GM12878 (cell line): Measurements from ENCODE around the gene NEK10. TPM values are rescaled to one million over a fixed set of nuclear protein-coding genes. Genes with fewer than 3 reads are reported as not detected.

Experiments used
- ATAC-seq: fragments of 200-7000 bp; cut with Tn5 transposase; 3 replicates; pipeline ENCODE4 v1.9.1; 2020; ENCODE audit warnings: mild to moderate bottlenecking, moderate library complexity
- BruUV-seq: library from RNA; stranded (reverse); fragments of 400-500 nt; replicated peaks from 2 replicates; lab custom pipeline; 2021; lab: Mats Ljungman, UMichigan
- CTCF ChIA-PET: fragments of 300-600 bp; sonication (Branson Sonifier 250); formaldehyde crosslinking; extraction: SDS; loops from one replicate; lab custom pipeline; 2021; ENCODE audit warnings: inconsistent platforms; lab: Yijun Ruan, JAX
- POLR2A ChIA-PET: fragments of 350-600 bp; formaldehyde crosslinking; extraction: SDS; loops from one replicate; lab custom pipeline; 2021; ENCODE audit warnings: inconsistent platforms; lab: Charles Lee
- RAD21 ChIA-PET: fragments of 300-600 bp; sonication (Branson Sonifier 250); formaldehyde crosslinking; loops from one replicate; lab custom pipeline; 2023; ENCODE audit warnings: antibody characterized with exemption; ENCODE audit not compliant: unreplicated experiment; lab: Charles Lee
- SMC1A ChIA-PET: fragments of 300-600 bp; sonication (Branson Sonifier 250); formaldehyde crosslinking; loops from one replicate; lab custom pipeline; 2023; ENCODE audit not compliant: unreplicated experiment, uncharacterized antibody; lab: Charles Lee
- DNase-seq: peaks from one replicate; pipeline ENCODE4 v3.0.0-alpha.2; 2011; ENCODE audit warnings: low read depth, low spot score
- FAIRE-seq: peaks from 3 replicates; lab custom pipeline; 2011; peaks lifted over from hg19 to GRCh38; lab: Jason Lieb, UNC
- H2AFZ ChIP-seq: 2 replicates; pipeline ENCODE4 v1.6.0; 2011; ENCODE audit warnings: low read depth, low read length, control low read depth; ENCODE audit not compliant: control insufficient read depth
- H3K27ac ChIP-seq: 2 replicates; pipeline ENCODE4 v1.5.1; 2011; ENCODE audit warnings: control low read depth; ENCODE audit not compliant: control insufficient read depth, insufficient read depth
- H3K27me3 ChIP-seq, 2 experiments: replicated peaks in 1 of 2; 2 replicates each; pipeline versions ENCODE4 v1.6.0 to v1.6.1; 2011; ENCODE audit warnings: low read length in 1 of 2; ENCODE audit not compliant: control insufficient read depth in 2 of 2, insufficient read depth in 2 of 2
- H3K36me3 ChIP-seq, 2 experiments: 2 replicates each; pipeline ENCODE4 v1.5.1; 2011; ENCODE audit warnings: low read length in 1 of 2; ENCODE audit not compliant: control insufficient read depth in 2 of 2, insufficient read depth in 2 of 2
- H3K4me1 ChIP-seq: 2 replicates; pipeline ENCODE4 v1.6.1; 2011; ENCODE audit warnings: mild to moderate bottlenecking, low read length, moderate library complexity, mixed read lengths; ENCODE audit not compliant: control insufficient read depth, insufficient read depth
- H3K4me2 ChIP-seq: 2 replicates; pipeline ENCODE4 v1.6.0; 2011; ENCODE audit warnings: control low read depth; ENCODE audit not compliant: control insufficient read depth, insufficient read depth
- H3K4me3 ChIP-seq: fragments of 200-600 bp; sonication (generic); 2 replicates; pipeline ENCODE4 v1.5.1; 2016
- H3K79me2 ChIP-seq: 2 replicates; pipeline ENCODE4 v1.6.0; 2011; ENCODE audit warnings: low read length; ENCODE audit not compliant: control insufficient read depth, insufficient read depth
- H3K9ac ChIP-seq: 2 replicates; pipeline ENCODE4 v1.8.0; 2011; ENCODE audit warnings: low read length, control low read depth, mixed read lengths; ENCODE audit not compliant: control insufficient read depth, insufficient read depth
- H3K9me3 ChIP-seq: replicated peaks from 3 replicates; pipeline ENCODE4 v1.5.1; 2011; ENCODE audit warnings: mild to moderate bottlenecking, low read length; ENCODE audit not compliant: control insufficient read depth, insufficient read depth
- H4K20me1 ChIP-seq: 2 replicates; pipeline ENCODE4 v1.6.0; 2011; ENCODE audit not compliant: control insufficient read depth, insufficient read depth
- IKZF2 ChIP-seq, 2 experiments: fragments of 450-650 bp; IDR thresholded peaks; 2 replicates each; pipeline ENCODE4 v1.6.1; 2017; ENCODE audit warnings: mild to moderate bottlenecking in 2 of 2, moderate library complexity in 2 of 2
- RUNX3 ChIP-seq: IDR thresholded peaks from 2 replicates; pipeline ENCODE4 v1.6.1; 2012; ENCODE audit warnings: low read length, inconsistent platforms
- SPI1 ChIP-seq: IDR thresholded peaks from 2 replicates; pipeline ENCODE4 v1.6.1; 2011; ENCODE audit warnings: low read depth, mild to moderate bottlenecking, low read length, moderate library complexity, borderline replicate concordance; ENCODE audit not compliant: insufficient read depth
- SRF ChIP-seq, 2 experiments: IDR thresholded peaks; 2 replicates each; pipeline ENCODE4 v1.6.1; 2011; ENCODE audit warnings: low read depth in 2 of 2, low read length in 2 of 2, mild to moderate bottlenecking in 1 of 2, moderate library complexity in 1 of 2
- WGBS: methylation state at CpG from one replicate; pipeline ENCODE4 v1.1.6; 2016; ENCODE audit warnings: low lambda C conversion rate; ENCODE audit not compliant: insufficient replicate concordance, insufficient coverage; ENCODE audit errors: missing lambda C conversion rate; 5-methylcytosine and 5-hydroxymethylcytosine counted together
- in situ Hi-C: fragments of 300-500 bp; cut with MboI; formaldehyde crosslinking; loops from 9 replicates; pipeline ENCODE4 v1.14.3; 2018; ENCODE audit warnings: mixed read lengths
- intact Hi-C: fragments of 100-400 bp; cut with micrococcal nuclease; formaldehyde crosslinking; loops from one replicate; pipeline ENCODE4 v1.14.2; 2022; ENCODE audit not compliant: unreplicated experiment
- polyA plus RNA-seq, 11 experiments: library from polyadenylated mRNA; depleted of rRNA in 4 of 11; unstranded in 6 of 11; stranded (reverse) in 5 of 11; fragments of >200 nt; fragmentation: Nextera tagmentation in 4 of 11; fragmentation: Illumina TruSeq in 1 of 11; extraction: Ambion mirVana in 4 of 11; extraction: Trizol in 1 of 11; gene quantifications; 1 replicate in 1 of 11; 2 replicates in 10 of 11; pipeline versions ENCODE4 v1.2.1 to v1.2.3, GENCODE V29; 2011 to 2016; ENCODE audit warnings: inconsistent platforms in 2 of 11, missing spikeins in 2 of 11, low read depth in 1 of 11
- total RNA-seq, 4 experiments: library from RNA; depleted of rRNA in 3 of 4; stranded (reverse); fragments of >200 nt in 3 of 4; fragmentation: Illumina TruSeq in 1 of 4; extraction: Trizol in 1 of 4; gene quantifications; 2 replicates each; pipeline versions ENCODE4 v1.2.1 to v1.2.3, GENCODE V29; 2013 to 2021
- TF ChIP-seq, protein P1 (sequence below): fragments of 450-650 bp; IDR thresholded peaks from 2 replicates; pipeline ENCODE4 v1.6.1; 2016; ENCODE audit warnings: mild to moderate bottlenecking, moderate library complexity, borderline replicate concordance

Gene NEK10
- total and polyA plus RNA-seq, 10 of the 15 experiments (the other 5 are each of a cell fraction or from before 2014, with no cell fraction given), result 0.06 to 0.40 (median 0.16) TPM; not detected in 2

DNA sequence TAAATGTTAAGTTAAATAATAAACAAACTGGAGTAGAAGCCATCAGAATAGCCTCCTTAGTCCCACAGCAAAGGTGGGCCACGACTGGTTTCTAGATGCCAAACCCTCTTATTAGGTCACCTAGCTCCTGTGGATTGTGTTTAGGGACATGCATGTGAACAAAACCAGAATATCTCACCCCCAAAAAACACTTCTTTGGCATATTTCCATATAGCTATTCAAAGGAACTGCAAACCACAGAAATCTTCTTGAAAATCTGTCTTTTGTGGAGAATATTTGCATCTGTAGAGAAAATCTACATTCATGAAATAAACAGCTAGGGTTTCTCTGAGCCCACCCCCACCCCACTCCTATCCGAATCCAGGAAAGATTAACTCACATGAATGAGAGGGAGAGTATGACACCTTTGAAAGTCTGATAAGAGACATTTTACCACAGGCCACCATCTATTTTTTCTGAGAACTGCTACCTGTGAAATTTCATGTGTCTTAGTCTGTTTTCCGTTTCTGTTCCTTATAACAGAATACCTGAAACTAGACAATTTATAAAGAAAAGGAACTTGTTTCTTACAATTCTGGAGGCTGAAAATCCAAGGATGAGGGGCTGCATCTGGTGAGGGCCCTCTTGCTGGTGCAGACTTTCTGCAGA, 159.4 kb downstream of the NEK10 start:
- no peaks in the 10 kb centered on the region; a peak in 1 of 4 replicates for H3K27me3 ChIP-seq
- no peaks in the 10 kb centered on the region for H3K9me3 ChIP-seq
- H3K9ac ChIP-seq, result no peak overlapping the region
- in situ Hi-C loops (no loop called here), intact Hi-C loops (no loop called here)
- ChIA-PET RAD21 (no interaction called here), SMC1A (interaction anchor here (1.0 to 1.1 kb wide), 2 partner anchors 44 to 75 kb away, joined by 3 read pairs; no protein-coding TSS in a partner anchor), POLR2A (no interaction called here), CTCF (interaction anchor here (1.2 kb wide), 1 partner anchor 76 kb away, joined by 3 read pairs; no protein-coding TSS in a partner anchor)
- peak overlapping the region; percentile 25; the same call in 1 of the 2 replicates for H3K4me2 ChIP-seq
- H4K20me1 ChIP-seq, result no peaks in the 10 kb centered on the region
- no peaks in the 10 kb centered on the region for H3K36me3 ChIP-seq
- ATAC-seq, result peak; percentile 41
- no peaks in the 10 kb centered on the region for H3K79me2 ChIP-seq
- FAIRE-seq, result no peak
- WGBS, result 18% methylated on average over 3 of the region's 3 CpGs
- H2AFZ ChIP-seq, result no peak overlapping the region
- H3K27ac ChIP-seq, result no peak overlapping the region; the same call in 1 of the 2 replicates
- TF ChIP-seq IKZF2 (IDR thresholded peaks at IDR 0.05) (peak in 1 of 2 experiments; percentile 18; a peak in 2 of 4 replicates), RUNX3 (peak; percentile 19; the same call in 1 of the 2 replicates), SPI1 (0 out of 2 replicates have a peak, but pooled peaks have one; percentile 12), SRF (IDR thresholded peaks at IDR 0.05; ENCODE audit: low read depth in 2 of 2, low read length in 2 of 2) (no peak)
- TF ChIP-seq, protein P1, sequence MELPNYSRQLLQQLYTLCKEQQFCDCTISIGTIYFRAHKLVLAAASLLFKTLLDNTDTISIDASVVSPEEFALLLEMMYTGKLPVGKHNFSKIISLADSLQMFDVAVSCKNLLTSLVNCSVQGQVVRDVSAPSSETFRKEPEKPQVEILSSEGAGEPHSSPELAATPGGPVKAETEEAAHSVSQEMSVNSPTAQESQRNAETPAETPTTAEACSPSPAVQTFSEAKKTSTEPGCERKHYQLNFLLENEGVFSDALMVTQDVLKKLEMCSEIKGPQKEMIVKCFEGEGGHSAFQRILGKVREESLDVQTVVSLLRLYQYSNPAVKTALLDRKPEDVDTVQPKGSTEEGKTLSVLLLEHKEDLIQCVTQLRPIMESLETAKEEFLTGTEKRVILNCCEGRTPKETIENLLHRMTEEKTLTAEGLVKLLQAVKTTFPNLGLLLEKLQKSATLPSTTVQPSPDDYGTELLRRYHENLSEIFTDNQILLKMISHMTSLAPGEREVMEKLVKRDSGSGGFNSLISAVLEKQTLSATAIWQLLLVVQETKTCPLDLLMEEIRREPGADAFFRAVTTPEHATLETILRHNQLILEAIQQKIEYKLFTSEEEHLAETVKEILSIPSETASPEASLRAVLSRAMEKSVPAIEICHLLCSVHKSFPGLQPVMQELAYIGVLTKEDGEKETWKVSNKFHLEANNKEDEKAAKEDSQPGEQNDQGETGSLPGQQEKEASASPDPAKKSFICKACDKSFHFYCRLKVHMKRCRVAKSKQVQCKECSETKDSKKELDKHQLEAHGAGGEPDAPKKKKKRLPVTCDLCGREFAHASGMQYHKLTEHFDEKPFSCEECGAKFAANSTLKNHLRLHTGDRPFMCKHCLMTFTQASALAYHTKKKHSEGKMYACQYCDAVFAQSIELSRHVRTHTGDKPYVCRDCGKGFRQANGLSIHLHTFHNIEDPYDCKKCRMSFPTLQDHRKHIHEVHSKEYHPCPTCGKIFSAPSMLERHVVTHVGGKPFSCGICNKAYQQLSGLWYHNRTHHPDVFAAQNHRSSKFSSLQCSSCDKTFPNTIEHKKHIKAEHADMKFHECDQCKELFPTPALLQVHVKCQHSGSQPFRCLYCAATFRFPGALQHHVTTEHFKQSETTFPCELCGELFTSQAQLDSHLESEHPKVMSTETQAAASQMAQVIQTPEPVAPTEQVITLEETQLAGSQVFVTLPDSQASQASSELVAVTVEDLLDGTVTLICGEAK, result no peak
- H3K4me1 ChIP-seq, result peaks cover 4% of the 10 kb centered on the region; the same call in 1 of the 2 replicates
- BruUV-seq, result no TSS peak
- peak; percentile 20 for DNase-seq
- H3K4me3 ChIP-seq, result no peak overlapping the region
